Mammary epithelial cell (primary cell): ENCODE data around the gene MAP6.

Source experiments
- CTCF ChIP-seq, 2 donors: IDR thresholded peaks in 1 of 2; conservative IDR thresholded peaks in 1 of 2; 2 replicates each; pipeline ENCODE4 v1.5.1; 2011 to 2012; ENCODE audit warnings: inconsistent platforms in 2 of 2, low read length in 2 of 2, mild to moderate bottlenecking in 2 of 2, control low read depth in 1 of 2, low read depth in 1 of 2; ENCODE audit not compliant: insufficient read depth in 1 of 2; ENCODE audit errors: extremely low read depth in 1 of 2
- EZH2 ChIP-seq: IDR thresholded peaks from 2 replicates; pipeline ENCODE4 v1.6.1; 2012; ENCODE audit warnings: low read length, inconsistent platforms, borderline replicate concordance

DNA sequence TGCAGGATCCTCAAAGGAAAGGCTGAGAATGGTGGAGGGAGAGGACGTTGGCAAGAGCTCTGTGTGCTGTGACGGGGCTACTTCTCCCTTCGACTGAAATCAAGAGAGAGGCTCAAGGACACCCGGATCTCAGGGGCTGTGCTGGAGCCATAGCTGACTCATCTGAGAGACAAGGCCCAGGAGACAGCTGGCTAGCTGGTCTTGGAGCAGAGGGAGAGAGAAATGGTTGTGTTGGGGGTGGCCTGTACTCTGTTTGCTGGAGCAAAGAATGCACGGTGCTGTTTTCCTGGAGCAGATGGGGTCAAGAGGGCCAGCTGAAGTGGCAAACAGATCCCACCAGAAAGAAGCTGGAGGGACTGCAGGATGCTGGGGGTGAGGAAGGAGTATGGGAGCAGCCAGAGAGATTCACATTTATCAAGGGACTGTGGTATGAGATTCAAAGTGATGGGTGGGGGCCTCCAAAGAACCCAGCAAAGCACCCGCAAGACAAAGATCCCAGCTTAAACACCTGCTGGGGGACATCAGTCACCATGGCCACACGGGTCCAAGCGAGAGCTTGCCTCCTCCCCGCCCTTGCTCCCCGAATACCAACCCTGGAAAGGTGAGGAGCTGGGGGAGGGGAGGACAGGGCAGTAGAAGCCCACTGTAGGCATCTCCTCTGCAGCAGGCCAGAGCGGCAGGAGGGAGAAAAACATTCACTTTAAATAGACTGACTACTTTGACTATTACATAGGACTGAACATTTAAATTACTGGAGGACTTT is 40.8 kb downstream of the MAP6 start:
- TF ChIP-seq CTCF (conservative IDR thresholded peaks at IDR 0.05 in 1 of 2, IDR thresholded peaks at IDR 0.05 in 1 of 2; ENCODE audit: extremely low read depth in 1 of 2, insufficient read depth in 1 of 2, low read depth in 1 of 2, low read length in 2 of 2) = no peak
- TF ChIP-seq EZH2 = no peak
